Middle frontal gyrus (tissue), 1 donor: ENCODE results near the gene DHRSX.
"Not testable (repeated sequence)": the region's sequence is repeated elsewhere in the genome, so short reads cannot be mapped to it uniquely, and the experiment has no call there.

Experiments used
- DNase-seq: peaks from one replicate; pipeline ENCODE4 v3.0.0-alpha.2; 2015; ENCODE audit warnings: low spot score; ENCODE audit errors: extremely low spot score

The DHRSX gene

DNA sequence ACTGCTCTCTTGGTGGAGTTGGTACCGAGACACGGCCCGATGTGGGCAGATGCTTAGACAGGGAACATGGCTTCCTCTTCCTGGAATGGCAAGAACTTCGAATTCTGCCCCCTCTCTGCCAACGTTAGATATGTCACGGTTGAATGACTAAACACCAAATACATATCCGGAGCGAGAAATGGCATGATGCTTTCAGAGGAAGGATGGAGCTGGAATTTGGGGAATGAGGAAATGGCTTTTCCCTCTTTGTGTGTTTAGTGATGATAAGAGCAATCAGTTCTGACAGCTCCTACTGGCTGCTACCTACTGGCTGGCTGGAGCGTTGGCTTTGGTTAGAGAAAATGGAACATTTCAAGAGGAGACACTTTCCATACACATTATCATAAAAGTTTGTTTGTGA lies 140.0 kb downstream of the DHRSX start:
- DNase-seq: no peak

DNA sequence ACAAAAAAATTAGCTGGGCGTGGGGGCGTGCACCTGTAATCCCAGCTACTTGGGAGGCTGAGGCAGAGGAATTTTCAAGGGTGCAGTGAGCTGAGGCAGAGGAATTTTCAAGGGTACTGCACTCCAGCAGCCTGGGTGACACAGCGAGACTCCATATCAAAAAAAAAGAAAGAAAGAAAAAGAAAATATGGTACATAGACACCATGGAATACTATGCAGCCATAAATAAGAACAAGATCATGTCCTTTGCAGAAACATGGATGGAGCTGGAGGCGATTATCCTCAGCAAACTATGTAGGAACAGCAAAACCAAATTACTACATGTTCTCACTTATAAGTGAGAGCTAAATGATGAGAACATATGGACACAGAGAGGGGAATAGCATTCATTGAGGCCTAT lies 141.3 kb downstream of the DHRSX start:
- not testable (repeated sequence) for DNase-seq

- peak; percentile 42 for DNase-seq
Measured at GRCh38 chrX:2351999-2352995, 148.5 kb downstream of the DHRSX start.

DNA sequence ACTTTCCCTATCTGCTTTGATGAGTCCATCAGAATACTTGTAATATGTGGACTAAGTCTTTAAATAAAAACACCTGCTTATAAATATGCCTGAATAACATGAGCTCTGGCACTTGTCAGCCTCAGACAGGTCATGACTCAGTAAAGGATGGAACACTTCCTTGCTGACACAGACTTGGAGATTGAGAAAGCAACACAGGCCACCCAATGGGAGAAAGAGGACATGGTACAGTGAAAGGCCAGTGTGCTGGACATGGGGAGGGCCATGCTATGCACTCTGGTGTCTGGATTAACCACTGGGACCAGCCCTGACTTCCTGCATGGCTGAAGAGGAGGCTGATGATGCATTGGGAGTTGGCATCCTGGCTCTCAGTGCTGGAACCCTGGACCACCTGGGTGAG lies 149.5 kb downstream of the DHRSX start:
- no peak for DNase-seq

- not testable (repeated sequence) for DNase-seq
Measured at GRCh38 chrX:2350703-2351102, 150.1 kb downstream of the DHRSX start.

- not testable (repeated sequence) for DNase-seq
Measured at GRCh38 chrX:2350036-2350435, 150.7 kb downstream of the DHRSX start.

DNA sequence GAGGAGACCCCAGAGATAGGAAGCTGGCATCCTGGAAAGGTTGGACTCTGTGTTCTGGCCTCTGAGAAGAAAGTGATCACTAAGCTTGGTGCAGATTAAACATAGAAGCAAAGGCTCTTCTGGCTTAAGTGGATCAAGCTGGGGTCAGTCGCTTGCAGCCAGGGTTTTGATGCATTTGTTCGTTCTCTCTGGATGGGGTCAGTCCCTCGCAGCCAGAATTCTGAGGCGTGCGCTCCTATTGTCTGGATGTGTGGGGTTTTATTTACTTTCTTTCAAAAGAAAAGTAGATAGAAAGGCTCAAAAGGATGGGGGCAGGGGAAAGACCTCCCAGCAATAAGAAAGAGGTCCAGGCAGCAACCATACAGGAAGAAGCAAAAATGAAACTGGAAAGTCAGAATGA lies 152.6 kb downstream of the DHRSX start:
- no peak for DNase-seq

GRCh38 chrX:2346158-2346557 lies 154.6 kb downstream of the DHRSX start:
- DNase-seq: no peak

DNA sequence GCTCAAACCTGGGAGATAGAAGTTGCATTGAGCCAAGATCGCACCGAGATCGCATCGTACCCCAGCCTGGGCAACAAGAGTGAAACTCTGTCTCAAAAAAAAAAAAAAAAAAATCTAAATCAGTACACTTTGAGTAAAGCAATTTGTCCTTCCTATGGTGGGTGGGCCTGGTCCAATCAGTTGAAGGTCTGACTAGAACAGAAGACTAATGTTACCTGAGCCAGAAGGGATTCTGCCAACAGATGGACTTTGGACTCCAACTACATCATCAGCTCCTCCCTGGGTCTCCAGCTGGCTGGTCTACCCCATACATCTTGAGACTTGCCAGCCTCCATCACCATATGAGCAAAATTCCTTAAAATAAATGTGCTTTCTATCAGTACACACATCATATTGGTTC lies 155.2 kb downstream of the DHRSX start:
- no peak for DNase-seq

DNA sequence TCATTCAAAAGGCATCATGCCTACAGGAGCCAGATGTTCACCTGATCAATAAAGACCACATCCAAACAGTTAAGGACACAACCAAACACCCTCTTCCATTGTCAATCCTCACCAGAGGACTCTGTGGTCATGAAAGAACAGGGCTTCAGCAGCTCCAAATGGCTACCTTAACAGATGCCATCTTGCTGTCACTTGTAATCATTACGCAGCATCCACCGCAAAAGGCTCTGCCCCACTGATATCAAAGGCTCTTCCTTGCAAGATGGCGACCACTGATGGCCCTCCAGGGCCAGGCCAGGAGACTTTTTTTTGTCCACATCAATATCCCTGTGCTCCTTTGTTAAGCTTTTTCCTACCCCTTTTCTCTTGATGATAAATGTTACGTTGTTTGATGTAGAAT lies 157.4 kb downstream of the DHRSX start:
- DNase-seq: no peak

- DNase-seq: no peak
Measured at GRCh38 chrX:2342874-2343273, 157.9 kb downstream of the DHRSX start.

DNA sequence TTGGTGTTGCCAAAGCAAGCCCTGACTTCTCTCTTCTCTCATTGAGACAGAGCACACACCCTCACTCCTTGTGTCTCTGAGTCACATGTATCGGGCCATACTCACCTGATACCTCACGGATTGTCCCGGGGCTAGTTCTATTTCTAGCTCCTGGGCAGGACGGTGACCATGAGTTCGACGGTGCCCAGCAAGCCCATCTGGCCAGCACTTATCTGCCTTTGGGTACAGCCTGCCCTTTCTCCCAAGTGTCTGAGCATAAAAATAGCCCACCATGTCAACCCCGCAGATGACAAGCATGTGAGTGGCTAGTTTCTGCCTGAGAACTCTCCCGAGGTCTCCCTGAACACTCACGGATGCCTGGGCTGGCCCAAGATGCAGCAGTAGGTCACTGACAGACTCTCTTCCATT lies 158.5 kb downstream of the DHRSX start:
- DNase-seq: no peak

GRCh38 chrX:2340991-2341390 lies 159.8 kb downstream of the DHRSX start:
- DNase-seq: no peak

GRCh38 chrX:2336181-2336580 lies 164.6 kb downstream of the DHRSX start:
- no peak for DNase-seq

DNA sequence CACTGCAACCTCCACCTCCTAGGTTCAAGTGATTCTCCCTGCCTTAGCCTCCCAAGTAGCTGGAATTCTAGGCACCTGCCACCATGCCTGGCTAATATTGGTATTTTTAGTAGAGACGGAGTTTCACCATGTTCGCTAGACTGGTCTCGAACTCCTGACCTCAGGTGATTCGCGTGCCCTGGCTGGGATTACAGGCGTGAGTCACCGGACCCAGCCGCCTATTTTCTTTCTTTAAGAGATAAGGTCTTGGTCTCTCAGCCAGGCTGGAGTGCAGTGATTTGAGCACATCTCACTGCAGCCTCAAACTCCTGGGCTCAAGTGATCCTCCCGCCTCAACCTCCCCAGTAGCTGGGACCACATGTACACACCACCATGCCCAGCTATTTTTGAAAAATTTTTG lies 166.5 kb downstream of the DHRSX start:
- DNase-seq: no peak

- DNase-seq: no peak
Measured at GRCh38 chrX:2332252-2332651, 168.5 kb downstream of the DHRSX start.

- no peak for DNase-seq
Measured at GRCh38 chrX:2330910-2331309, 169.9 kb downstream of the DHRSX start.

- no peak for DNase-seq
Measured at GRCh38 chrX:2330487-2330886, 170.3 kb downstream of the DHRSX start.

DNA sequence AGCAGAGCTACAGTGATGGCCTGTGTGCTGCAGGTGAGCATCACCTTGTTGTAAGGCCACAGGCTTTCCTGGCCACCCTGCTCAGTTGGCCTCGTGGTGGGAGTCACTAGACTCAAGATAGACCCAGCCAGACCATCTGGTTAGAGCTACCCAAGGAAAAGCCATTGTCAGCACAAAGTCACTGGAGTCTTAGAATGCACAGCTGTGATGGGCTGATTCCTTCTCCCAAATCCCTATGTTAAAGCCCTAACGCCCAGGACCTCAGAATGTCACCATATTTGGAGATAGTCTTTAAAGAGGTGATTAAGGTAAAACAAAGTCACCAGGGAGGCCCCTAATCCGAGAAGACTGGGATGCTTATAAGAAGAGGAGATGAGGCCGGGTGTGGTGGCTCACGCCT lies 173.4 kb downstream of the DHRSX start:
- DNase-seq: no peak

DNA sequence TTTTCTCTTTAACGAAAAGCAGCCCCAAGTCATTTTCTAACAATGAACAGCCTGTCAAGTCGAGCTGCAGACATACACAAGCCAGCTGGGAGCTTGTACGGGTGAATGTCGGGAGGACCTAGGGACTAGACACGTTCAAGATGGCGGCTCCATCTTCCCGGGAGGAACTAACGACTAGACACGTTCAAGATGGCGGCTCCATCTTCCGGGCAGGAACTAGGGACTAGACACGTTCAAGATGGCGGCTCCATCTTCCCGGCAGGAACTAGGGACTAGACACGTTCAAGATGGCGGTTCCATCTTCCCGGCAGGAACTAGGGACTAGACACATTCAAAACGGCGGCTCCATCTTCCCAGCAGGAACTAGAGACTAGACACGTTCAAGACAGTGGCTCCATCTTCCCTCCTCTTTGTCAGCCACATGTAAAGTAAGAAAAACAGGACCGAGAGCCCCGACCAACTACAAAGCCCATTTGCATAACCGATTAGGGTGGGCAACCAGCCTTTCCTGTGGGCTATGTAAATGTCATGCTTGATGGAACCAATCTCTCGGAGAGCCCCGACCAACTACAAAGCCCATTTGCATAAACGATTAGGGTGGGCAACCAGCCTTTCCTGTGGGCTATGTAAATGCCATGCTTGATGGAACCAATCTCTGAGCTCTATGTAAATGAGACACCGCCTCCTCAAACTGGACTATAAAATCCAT lies 175.5 kb downstream of the DHRSX start:
- peak; percentile 47 for DNase-seq

DNA sequence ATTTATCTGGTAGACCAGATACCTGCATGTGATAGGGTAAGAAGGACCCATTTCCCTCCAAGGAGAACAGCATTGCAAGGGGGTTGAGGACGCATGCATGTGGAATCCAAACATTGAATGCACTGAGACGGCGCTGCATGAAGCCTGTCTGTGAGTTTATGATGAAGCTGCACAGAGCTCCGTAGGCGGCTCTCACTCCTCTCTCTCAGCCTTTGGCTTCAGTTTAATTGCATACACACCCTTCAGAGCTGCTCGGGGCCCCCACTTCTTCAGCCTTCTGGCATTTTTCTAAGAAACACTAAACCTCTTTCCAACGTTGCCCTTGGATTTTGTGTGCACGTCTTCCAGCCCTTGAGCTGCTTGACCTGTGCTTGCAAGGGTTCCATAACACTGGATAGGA lies 176.6 kb downstream of the DHRSX start:
- no peak for DNase-seq

DNA sequence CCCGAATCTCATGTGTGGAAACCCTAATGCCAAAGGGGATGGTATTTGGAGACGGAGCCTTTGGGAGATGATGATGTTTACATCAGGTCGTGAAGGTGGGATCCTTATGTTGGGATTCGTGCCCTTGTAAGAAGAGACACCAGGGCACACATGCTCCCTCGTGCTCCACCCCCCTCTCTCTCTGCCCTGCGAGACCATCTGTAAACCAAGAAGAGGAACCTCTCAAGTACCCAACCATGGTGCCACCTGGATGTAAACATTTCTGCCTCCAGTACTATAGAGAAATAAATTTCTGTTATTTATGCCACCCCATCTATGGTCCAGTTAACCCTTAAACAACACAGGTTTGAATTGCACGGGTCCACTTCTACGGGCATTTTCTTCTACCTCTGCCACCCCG lies 179.4 kb downstream of the DHRSX start:
- no peak for DNase-seq
